ENCODE results near the gene OR51A2. TPM values are rescaled to one million over a fixed set of nuclear protein-coding genes. Genes with fewer than 3 reads are reported as not detected.

The OR51A2 gene
- total RNA-seq, 1 experiment from 2014 or later = not detected

GRCh38 chr11:4982678-4983077 lies 27.2 kb upstream of the OR51A2 start:
- no peaks in the 10 kb centered on the region for H3K4me1 Mint-ChIP-seq
- Histone ChIP-seq H2BK120ac (ENCODE audit: low read depth, low read length, poor library complexity, severe bottlenecking) (no peak overlapping the region), H4K5ac (ENCODE audit: insufficient read length, low read depth, low read length) (no peak overlapping the region), H3K79me2 (ENCODE audit: insufficient read depth, low read length) (no peaks in the 10 kb centered on the region), H3K79me1 (ENCODE audit: insufficient read depth, low read depth, low read length, poor library complexity, severe bottlenecking) (no peaks in the 10 kb centered on the region), H3T11ph (ENCODE audit: low read length) (no peak overlapping the region), H3K9me3 (ENCODE audit: control insufficient read depth, low read depth, low read length) (no peaks in the 10 kb centered on the region), H2AFZ (ENCODE audit: low read length) (no peak overlapping the region), H2AK5ac (ENCODE audit: insufficient read length, low read length) (no peak overlapping the region), H3K23ac (ENCODE audit: insufficient read length, low read depth, low read length) (no peak overlapping the region), H4K8ac (replicated peaks; ENCODE audit: insufficient read length, low read depth, low read length) (no peak overlapping the region), H3K9ac (ENCODE audit: extremely low read depth, insufficient read length, low read length) (no peak overlapping the region), H3K4ac (ENCODE audit: low read depth, low read length) (no peak overlapping the region), H3K27ac (ENCODE audit: insufficient read length, low read depth, low read length) (no peak overlapping the region), H3K56ac (ENCODE audit: insufficient read length, low read depth, low read length) (no peak overlapping the region), H2BK12ac (ENCODE audit: insufficient read length, low read depth, low read length) (no peak overlapping the region), H2BK15ac (ENCODE audit: low read depth, low read length) (no peak overlapping the region), H2BK20ac (ENCODE audit: low read depth, low read length, poor library complexity, severe bottlenecking) (no peak overlapping the region), H3K27me3 (ENCODE audit: insufficient read depth, low read length) (no peaks in the 10 kb centered on the region), H4K20me1 (ENCODE audit: control insufficient read depth, insufficient read depth, insufficient read length) (no peaks in the 10 kb centered on the region), H4K91ac (ENCODE audit: insufficient read length, low read depth, low read length) (no peak overlapping the region), H3K4me1 (ENCODE audit: insufficient read depth, low read length) (no peaks in the 10 kb centered on the region), H3K14ac (ENCODE audit: insufficient read depth, low read length) (no peak overlapping the region), H3K23me2 (ENCODE audit: insufficient read length, low read depth, low read length, poor library complexity, severe bottlenecking) (no peaks in the 10 kb centered on the region), H2BK5ac (ENCODE audit: insufficient read length, low read length) (no peak overlapping the region), H3K18ac (ENCODE audit: insufficient read length, low read depth, low read length) (no peak overlapping the region), H3K4me2 (ENCODE audit: insufficient read depth, insufficient read length, low read length) (no peak overlapping the region)
- TF ChIP-seq CTCF (conservative IDR thresholded peaks at IDR 0.05) = no peak
- no CpG with 5 or more reads among the region's 3 CpGs for WGBS (ENCODE audit: extremely low coverage, insufficient read length, low lambda C conversion rate)
- DNase-seq = no peak
- no peak overlapping the region for H3K4me3 Mint-ChIP-seq
- H3K36me3 Mint-ChIP-seq (ENCODE audit: insufficient read depth in 1 of 3, low read depth in 3 of 3) = no peaks in the 10 kb centered on the region
- no peak overlapping the region for H3K27ac Mint-ChIP-seq
- H3K27me3 Mint-ChIP-seq (ENCODE audit: low read depth) = no peaks in the 10 kb centered on the region; the same call in 1 of the 2 replicates
- H3K9me3 Mint-ChIP-seq = no peaks in the 10 kb centered on the region; a peak in 1 of 5 replicates
